Stimulated activated CD8-positive, alpha-beta memory T cell treated with anti-CD3 and anti-CD28 coated beads, Interleukin-12 subunit alpha, Interleukin-12 subunit beta, amount 100 ng/mL, for 1 hour (primary cell): ENCODE results near the gene GPX1.

Experiments used
- DNase-seq: peaks from one replicate; pipeline ENCODE4 v3.0.0-alpha.2; 2020; ENCODE audit warnings: low read depth

The GPX1 gene

GRCh38 chr3:49311283-49311682 is 46.9 kb downstream of the GPX1 start:
- no peak for DNase-seq

GRCh38 chr3:49310677-49311076 is 47.5 kb downstream of the GPX1 start:
- DNase-seq, result no peak
